A673 (cell line): ENCODE data around the gene ZNF362.

Source experiments
- EZH2 ChIP-seq: fragments of 200-600 bp; sonication (generic); IDR thresholded peaks from 2 replicates; pipeline ENCODE4 v1.6.1; 2017; ENCODE audit warnings: borderline replicate concordance, low read depth, mild to moderate bottlenecking, mixed read lengths, antibody characterized with exemption, low read length; ENCODE audit not compliant: poor library complexity, severe bottlenecking
- TF ChIP-seq, protein P1 (sequence below): fragments of 300-800, 200-600 bp; sonication (generic); conservative IDR thresholded peaks from 2 replicates; pipeline ENCODE4 v1.5.1; 2017; ENCODE audit warnings: low read depth, mild to moderate bottlenecking, antibody characterized with exemption, low read length, moderate library complexity, mixed read lengths

DNA sequence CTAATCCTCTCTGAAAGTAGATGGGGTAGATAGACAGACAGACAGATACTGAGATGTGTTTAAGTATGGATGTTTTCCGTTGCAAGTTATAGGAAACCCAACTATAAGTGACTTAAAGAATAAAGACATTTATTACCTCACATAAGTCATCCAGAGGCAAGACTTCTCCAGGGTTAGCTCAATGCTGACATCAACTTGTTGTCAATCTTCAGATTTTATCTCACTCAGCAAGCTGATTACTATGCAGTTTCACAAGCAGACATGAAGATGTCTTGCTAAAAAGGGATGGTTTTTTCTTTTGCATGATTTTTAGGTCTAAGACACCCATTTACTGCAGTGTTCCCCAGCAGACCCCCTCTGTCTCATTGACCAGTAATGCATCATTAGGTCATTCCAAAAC, 30.7 kb upstream of the ZNF362 start:
- TF ChIP-seq, protein P1, sequence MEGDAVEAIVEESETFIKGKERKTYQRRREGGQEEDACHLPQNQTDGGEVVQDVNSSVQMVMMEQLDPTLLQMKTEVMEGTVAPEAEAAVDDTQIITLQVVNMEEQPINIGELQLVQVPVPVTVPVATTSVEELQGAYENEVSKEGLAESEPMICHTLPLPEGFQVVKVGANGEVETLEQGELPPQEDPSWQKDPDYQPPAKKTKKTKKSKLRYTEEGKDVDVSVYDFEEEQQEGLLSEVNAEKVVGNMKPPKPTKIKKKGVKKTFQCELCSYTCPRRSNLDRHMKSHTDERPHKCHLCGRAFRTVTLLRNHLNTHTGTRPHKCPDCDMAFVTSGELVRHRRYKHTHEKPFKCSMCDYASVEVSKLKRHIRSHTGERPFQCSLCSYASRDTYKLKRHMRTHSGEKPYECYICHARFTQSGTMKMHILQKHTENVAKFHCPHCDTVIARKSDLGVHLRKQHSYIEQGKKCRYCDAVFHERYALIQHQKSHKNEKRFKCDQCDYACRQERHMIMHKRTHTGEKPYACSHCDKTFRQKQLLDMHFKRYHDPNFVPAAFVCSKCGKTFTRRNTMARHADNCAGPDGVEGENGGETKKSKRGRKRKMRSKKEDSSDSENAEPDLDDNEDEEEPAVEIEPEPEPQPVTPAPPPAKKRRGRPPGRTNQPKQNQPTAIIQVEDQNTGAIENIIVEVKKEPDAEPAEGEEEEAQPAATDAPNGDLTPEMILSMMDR: no peak
- TF ChIP-seq EZH2: no peak
